ENCODE data around the gene XBP1. TPM values are rescaled to one million over a fixed set of nuclear protein-coding genes. Genes with fewer than 3 reads are reported as not detected.

XBP1 gene
- total and polyA plus RNA-seq, 2 of the 13 experiments (the other 11 are each of a cell fraction or from before 2014, with no cell fraction given) = 416 to 427 TPM

- no peak for TF ChIP-seq ZNF276 (CRISPR knock-in tag; IDR thresholded peaks at IDR 0.05; ENCODE audit: low read depth)
- no peak for TF ChIP-seq ZNF274 (CRISPR knock-in tag; IDR thresholded peaks at IDR 0.05)
- TF ChIP-seq PAF1 (CRISPR knock-in tag; IDR thresholded peaks at IDR 0.05) = 0 out of 2 replicates have a peak, but pooled peaks have one; percentile 57
- TF ChIP-seq MTF1 (CRISPR knock-in tag; IDR thresholded peaks at IDR 0.05) = no peak
- TF ChIP-seq, protein P1, sequence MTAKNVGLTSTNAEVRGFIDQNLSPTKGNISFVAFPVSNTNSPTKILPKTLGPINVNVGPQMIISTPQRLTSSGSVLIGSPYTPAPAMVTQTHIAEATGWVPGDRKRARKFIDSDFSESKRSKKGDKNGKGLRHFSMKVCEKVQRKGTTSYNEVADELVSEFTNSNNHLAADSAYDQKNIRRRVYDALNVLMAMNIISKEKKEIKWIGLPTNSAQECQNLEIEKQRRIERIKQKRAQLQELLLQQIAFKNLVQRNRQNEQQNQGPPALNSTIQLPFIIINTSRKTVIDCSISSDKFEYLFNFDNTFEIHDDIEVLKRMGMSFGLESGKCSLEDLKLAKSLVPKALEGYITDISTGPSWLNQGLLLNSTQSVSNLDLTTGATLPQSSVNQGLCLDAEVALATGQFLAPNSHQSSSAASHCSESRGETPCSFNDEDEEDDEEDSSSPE (CRISPR knock-in tag; IDR thresholded peaks at IDR 0.05) = no peak
- no peak for TF ChIP-seq ZNF441 (CRISPR knock-in tag; IDR thresholded peaks at IDR 0.05; ENCODE audit: borderline replicate concordance)
- TF ChIP-seq, protein P2, sequence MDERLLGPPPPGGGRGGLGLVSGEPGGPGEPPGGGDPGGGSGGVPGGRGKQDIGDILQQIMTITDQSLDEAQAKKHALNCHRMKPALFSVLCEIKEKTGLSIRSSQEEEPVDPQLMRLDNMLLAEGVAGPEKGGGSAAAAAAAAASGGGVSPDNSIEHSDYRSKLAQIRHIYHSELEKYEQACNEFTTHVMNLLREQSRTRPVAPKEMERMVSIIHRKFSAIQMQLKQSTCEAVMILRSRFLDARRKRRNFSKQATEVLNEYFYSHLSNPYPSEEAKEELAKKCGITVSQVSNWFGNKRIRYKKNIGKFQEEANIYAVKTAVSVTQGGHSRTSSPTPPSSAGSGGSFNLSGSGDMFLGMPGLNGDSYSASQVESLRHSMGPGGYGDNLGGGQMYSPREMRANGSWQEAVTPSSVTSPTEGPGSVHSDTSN (CRISPR knock-in tag; IDR thresholded peaks at IDR 0.05) = no peak
- TF ChIP-seq SRSF9 (IDR thresholded peaks at IDR 0.05; ENCODE audit: borderline replicate concordance, insufficient read depth, low read depth, low read length, poor library complexity, severe bottlenecking) = no peak
- 0 out of 2 replicates have a peak, but pooled peaks have one; percentile 5 for TF ChIP-seq KLF13 (CRISPR knock-in tag; IDR thresholded peaks at IDR 0.05)
- 0 out of 2 replicates have a peak, but pooled peaks have one; percentile 81 for TF ChIP-seq MLLT10 (CRISPR knock-in tag; IDR thresholded peaks at IDR 0.05)
- TF ChIP-seq HNRNPK (IDR thresholded peaks at IDR 0.05; ENCODE audit: low read depth, low read length, poor library complexity, severe bottlenecking) = peak; percentile 81
- peak; percentile 5; the same call in 1 of the 2 replicates for TF ChIP-seq HOXA5 (CRISPR knock-in tag; IDR thresholded peaks at IDR 0.05)
- TF ChIP-seq, protein P3, sequence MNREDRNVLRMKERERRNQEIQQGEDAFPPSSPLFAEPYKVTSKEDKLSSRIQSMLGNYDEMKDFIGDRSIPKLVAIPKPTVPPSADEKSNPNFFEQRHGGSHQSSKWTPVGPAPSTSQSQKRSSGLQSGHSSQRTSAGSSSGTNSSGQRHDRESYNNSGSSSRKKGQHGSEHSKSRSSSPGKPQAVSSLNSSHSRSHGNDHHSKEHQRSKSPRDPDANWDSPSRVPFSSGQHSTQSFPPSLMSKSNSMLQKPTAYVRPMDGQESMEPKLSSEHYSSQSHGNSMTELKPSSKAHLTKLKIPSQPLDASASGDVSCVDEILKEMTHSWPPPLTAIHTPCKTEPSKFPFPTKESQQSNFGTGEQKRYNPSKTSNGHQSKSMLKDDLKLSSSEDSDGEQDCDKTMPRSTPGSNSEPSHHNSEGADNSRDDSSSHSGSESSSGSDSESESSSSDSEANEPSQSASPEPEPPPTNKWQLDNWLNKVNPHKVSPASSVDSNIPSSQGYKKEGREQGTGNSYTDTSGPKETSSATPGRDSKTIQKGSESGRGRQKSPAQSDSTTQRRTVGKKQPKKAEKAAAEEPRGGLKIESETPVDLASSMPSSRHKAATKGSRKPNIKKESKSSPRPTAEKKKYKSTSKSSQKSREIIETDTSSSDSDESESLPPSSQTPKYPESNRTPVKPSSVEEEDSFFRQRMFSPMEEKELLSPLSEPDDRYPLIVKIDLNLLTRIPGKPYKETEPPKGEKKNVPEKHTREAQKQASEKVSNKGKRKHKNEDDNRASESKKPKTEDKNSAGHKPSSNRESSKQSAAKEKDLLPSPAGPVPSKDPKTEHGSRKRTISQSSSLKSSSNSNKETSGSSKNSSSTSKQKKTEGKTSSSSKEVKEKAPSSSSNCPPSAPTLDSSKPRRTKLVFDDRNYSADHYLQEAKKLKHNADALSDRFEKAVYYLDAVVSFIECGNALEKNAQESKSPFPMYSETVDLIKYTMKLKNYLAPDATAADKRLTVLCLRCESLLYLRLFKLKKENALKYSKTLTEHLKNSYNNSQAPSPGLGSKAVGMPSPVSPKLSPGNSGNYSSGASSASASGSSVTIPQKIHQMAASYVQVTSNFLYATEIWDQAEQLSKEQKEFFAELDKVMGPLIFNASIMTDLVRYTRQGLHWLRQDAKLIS (CRISPR knock-in tag; IDR thresholded peaks at IDR 0.05) = peak; percentile 85
- 0 out of 2 replicates have a peak, but pooled peaks have one; percentile 30 for TF ChIP-seq ZNF350 (CRISPR knock-in tag; IDR thresholded peaks at IDR 0.05; ENCODE audit: borderline replicate concordance, low read depth)
- TF ChIP-seq FIP1L1 (IDR thresholded peaks at IDR 0.05; ENCODE audit: borderline replicate concordance, insufficient read depth, low read depth, low read length) = 0 out of 2 replicates have a peak, but pooled peaks have one; percentile 7
- no peak for TF ChIP-seq ZFP36 (IDR thresholded peaks at IDR 0.05; ENCODE audit: borderline replicate concordance, low read depth, low read length, partially characterized antibody)
Observed at GRCh38 chr22:28799606-28800307, 612 bp downstream of the XBP1 start (continued).

All from HepG2 (cell line).